Measurements from ENCODE around the gene SSR1. TPM values are rescaled to one million over a fixed set of nuclear protein-coding genes. Genes with fewer than 3 reads are reported as not detected.

Gene SSR1
- total and polyA plus RNA-seq, 9 of the 15 experiments (the other 6 are each of a cell fraction or from before 2014, with no cell fraction given) = 87.7 to 220 (median 144) TPM

- no peak for DNase-seq (ENCODE audit: extremely low read depth in 1 of 4, low spot score in 3 of 4)
- H3K27me3 ChIP-seq (ENCODE audit: control insufficient read depth in 2 of 2, insufficient read depth in 2 of 2, low read length in 2 of 2) = no peaks in the 10 kb centered on the region
- ChIA-PET CTCF (ENCODE audit: low intra/inter-chr PET ratio) (interaction anchor here (0.6 to 2.0 kb wide), 5 partner anchors 517 to 657 kb away, joined by 3 to 16 read pairs (median 4); no protein-coding TSS in a partner anchor), POLR2A (interaction anchor here (0.5 to 1.4 kb wide), 5 partner anchors 7 to 668 kb away, joined by 3 to 4 read pairs (median 3); no protein-coding TSS in a partner anchor)
- H3K9me1 ChIP-seq (ENCODE audit: control insufficient read depth, insufficient read depth, low read length) = peaks cover 2% of the 10 kb centered on the region
- no peak overlapping the region for H3K4me3 ChIP-seq
- no peaks in the 10 kb centered on the region for H4K20me1 ChIP-seq (replicated peaks; ENCODE audit: control insufficient read depth, insufficient read depth, low read length)
- ATAC-seq = no peak
- H3K79me2 ChIP-seq (ENCODE audit: control insufficient read depth, insufficient read depth, low read length) = peaks cover 63% of the 10 kb centered on the region
- no peak overlapping the region for H3K4me2 ChIP-seq (ENCODE audit: insufficient read depth, low read length)
- FAIRE-seq = no peak
- TF ChIP-seq THAP7 (CRISPR knock-in tag; IDR thresholded peaks at IDR 0.05) = no peak
- TF ChIP-seq KDM1A (IDR thresholded peaks at IDR 0.05) = peak in 1 of 2 experiments; percentile 41; a peak in 2 of 4 replicates
- TF ChIP-seq KAT8 (IDR thresholded peaks at IDR 0.05; ENCODE audit: low read depth) = no peak
- TF ChIP-seq BRCA1 (IDR thresholded peaks at IDR 0.05) = no peak
- 0 out of 2 replicates have a peak, but pooled peaks have one; percentile 37 for TF ChIP-seq BRCA1 (CRISPR knock-in tag; IDR thresholded peaks at IDR 0.05)
- no peak for TF ChIP-seq GTF3C2 (IDR thresholded peaks at IDR 0.05; ENCODE audit: borderline replicate concordance, extremely low read depth, insufficient read length)
- TF ChIP-seq RCOR1 (IDR thresholded peaks at IDR 0.05; ENCODE audit: borderline replicate concordance in 1 of 2, low read depth in 2 of 2, low read length in 2 of 2) = 0 out of 4 replicates have a peak, but pooled peaks of 1 of the 2 experiments have one; percentile 22
- 79% methylated on average over 13 of the region's 13 CpGs for WGBS (ENCODE audit: insufficient coverage, low coverage, missing lambda C conversion rate)
- intact Hi-C loops (cut with micrococcal nuclease) (loop anchor here (2.0 to 10.0 kb wide), 5 partner anchors 77 to 565 kb away; no protein-coding TSS in a partner anchor), in situ Hi-C loops (cut with MboI) (loop anchor here (25.0 kb wide), 1 partner anchor 555 kb away; no protein-coding TSS in a partner anchor)
- BruUV-seq (replicated peaks) = no TSS peak
- peaks cover 13 to 18% of the 10 kb centered on the region in 2 experiments for H3K4me1 ChIP-seq (replicated peaks in 1 of 2; ENCODE audit: control insufficient read depth in 2 of 2, insufficient read depth in 2 of 2, low read length in 2 of 2)
- no peaks in the 10 kb centered on the region for H3K9me3 ChIP-seq (replicated peaks; ENCODE audit: control insufficient read depth, insufficient read depth, low read depth, low read length)
- H3K9ac ChIP-seq (ENCODE audit: insufficient read depth in 1 of 2, low read depth in 2 of 2, low read length in 2 of 2) = peak overlapping the region in 1 of 2 experiments; percentile 31; a peak in 1 of 4 replicates
- H2AFZ ChIP-seq (ENCODE audit: low read depth, low read length) = no peak overlapping the region
- H3K36me3 ChIP-seq (ENCODE audit: control insufficient read depth, insufficient read depth, low read length) = peaks cover 89% of the 10 kb centered on the region
- peak overlapping the region; percentile 4; the same call in 1 of the 3 replicates for H3K27ac ChIP-seq (ENCODE audit: extremely low read depth, low read depth, low read length)
Observed at GRCh38 chr6:7241709-7242645, 71.0 kb downstream of the SSR1 start.
